Heart left ventricle (tissue), 16 donors: ENCODE data around the gene KCNH5. TPM values are rescaled to one million over a fixed set of nuclear protein-coding genes. Genes with fewer than 3 reads are reported as not detected.
"Not testable (repeated sequence)": the region's sequence is repeated elsewhere in the genome, so short reads cannot be mapped to it uniquely, and the experiment has no call there.

ENCODE experiments used
- ATAC-seq, 4 donors: fragments of 200-7000 bp; cut with Tn5 transposase; one replicate each; pipeline ENCODE4 v1.9.1; 2020 to 2022; ENCODE audit warnings: moderate library complexity in 4 of 4, mild to moderate bottlenecking in 3 of 4, moderate number of reproducible peaks in 1 of 4
- DNase-seq, 5 donors: peaks; one replicate each; pipeline ENCODE4 v3.0.0-alpha.2; 2020
- H3K27ac ChIP-seq, 12 donors: fragments of 200-600 bp; sonication (generic) in 4 of 12; one replicate each; pipeline versions ENCODE4 v1.5.0 to v1.8.0; 2016 to 2022; ENCODE audit warnings: mild to moderate bottlenecking in 2 of 12
- H3K27me3 ChIP-seq, 9 donors: fragments of 200-600 bp; sonication (generic) in 2 of 9; one replicate each; pipeline versions ENCODE4 v1.5.1 to v1.8.0; 2016 to 2022; ENCODE audit warnings: mild to moderate bottlenecking in 3 of 9
- H3K36me3 ChIP-seq, 9 donors: fragments of 200-600 bp; sonication (generic) in 2 of 9; one replicate each; pipeline versions ENCODE4 v1.5.0 to v1.8.0; 2018 to 2022; ENCODE audit warnings: mild to moderate bottlenecking in 2 of 9
- H3K4me1 ChIP-seq, 12 donors: fragments of 200-600 bp; sonication (generic) in 4 of 12; one replicate each; pipeline versions ENCODE4 v1.5.0 to v1.8.0; 2016 to 2022; ENCODE audit warnings: mild to moderate bottlenecking in 3 of 12
- H3K4me3 ChIP-seq, 12 donors: fragments of 200-600 bp; sonication (generic) in 4 of 12; one replicate each; pipeline versions ENCODE4 v1.5.0 to v1.8.0; 2017 to 2022; ENCODE audit warnings: mild to moderate bottlenecking in 9 of 12, moderate library complexity in 4 of 12
- H3K9me3 ChIP-seq, 12 donors: fragments of 200-600 bp; sonication (generic) in 4 of 12; one replicate each; pipeline versions ENCODE4 v1.5.0 to v1.8.0; 2016 to 2022; ENCODE audit warnings: mild to moderate bottlenecking in 1 of 12
- POLR2A ChIP-seq, 2 donors: fragments of 450-650 bp; IDR thresholded peaks; one replicate each; pipeline ENCODE4 v1.6.1; 2017; ENCODE audit warnings: antibody characterized with exemption in 2 of 2, mild to moderate bottlenecking in 2 of 2, moderate library complexity in 2 of 2
- WGBS, 4 donors: extraction: QIAGEN DNeasy Blood & Tissue Kit in 2 of 4; methylation state at CpG; one replicate each; pipeline versions ENCODE4 v1.1.5 to v1.1.7; 2013 to 2018; 5-methylcytosine and 5-hydroxymethylcytosine counted together
- intact Hi-C, 10 donors: fragments of 100-400 bp; cut with DNase I; formaldehyde crosslinking; loops; one replicate each; pipeline versions ENCODE4 v1.11.1 to v1.14.2; 2022
- polyA plus RNA-seq, 2 donors: library from polyadenylated mRNA; stranded (reverse); fragments of 200-250 nt; gene quantifications; one replicate each; pipeline ENCODE4 v1.2.3, GENCODE V29; 2013
- total RNA-seq, 9 donors: library from RNA; depleted of rRNA in 2 of 9; stranded (reverse); fragments of >200 nt in 2 of 9; fragmentation: NEBNext Ultra II Directional in 3 of 9; extraction: Animal tissue kit (Norgen Biotek cat#: 25700) in 3 of 9; gene quantifications; one replicate each; pipeline versions ENCODE4 v1.1.0 to v1.2.4, GENCODE V29; 2016 to 2023
- TF ChIP-seq, protein P1 (sequence below), 12 donors: fragments of 200-600 bp; sonication (generic) in 4 of 12; IDR thresholded peaks; one replicate each; pipeline versions ENCODE4 v1.5.0 to v1.8.0; 2018 to 2022; ENCODE audit warnings: antibody characterized with exemption in 12 of 12, mild to moderate bottlenecking in 5 of 12
- donor health status: ischemic (EF 13 %, LVEDD 7.1; RV severe dilation, severe dysfunction).
- donor health status: healthy with polysubstance abuse.
- donor health status: DM: no; HTN: yes; CAD: no.
- donor health status: DM: no; HTN: no; CAD: no.
- donor health status: ischemic (EF 25% LVEDD 6.9; RV normal size, moderate dysfunction).
- donor health status: ischemic (EF 25% LVEDD 5.7; RV mildly dilated, moderate dysfunction).
- donor health status: healthy.
- donor health status: DM: yes; HTN: yes; CAD: no.
- donor health status: ischemic (EF 35%, LVEDD 5.7; RV mildly dilated, moderate dysfunction).
- donor health status: nonischemic (EF 11% LVEDD 7.7; RV severe dilation, severe dysfunction).
- donor health status: DM: yes; HTN: yes; CAD: no.
- donor health status: PGD.
- donor health status: ischemic (EF 29% LVEDD 5.4; RV normal size, mild dysfunction).
- donor health status: nonischemic (EF 23%, LVEDD 6.1; RV moderate dilation, normal function).

The KCNH5 gene
- total and polyA plus RNA-seq, 11 donors = 0.17 to 0.66 TPM; not detected in 9

DNA sequence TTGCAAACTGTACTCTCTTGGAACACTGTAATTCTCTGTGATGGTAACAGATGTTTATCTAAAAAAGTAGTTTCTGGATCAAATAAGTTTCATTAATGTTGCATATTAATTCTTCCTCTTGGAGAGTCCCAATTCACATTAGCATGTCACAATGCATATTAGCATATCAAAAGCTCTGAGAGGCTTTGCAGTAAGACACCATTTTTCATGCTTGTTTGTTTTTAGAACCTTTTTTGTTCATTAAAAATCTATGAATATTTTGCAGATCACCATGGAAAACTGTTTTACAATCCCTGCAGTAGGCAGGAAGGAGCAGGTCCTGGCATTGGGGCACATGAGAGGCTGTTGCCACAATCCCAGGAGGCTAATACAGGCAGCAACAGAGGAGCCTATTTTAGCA is 180.7 kb downstream of the KCNH5 start:
- H3K36me3 ChIP-seq = no peaks in the 10 kb centered on the region
- H3K27ac ChIP-seq = no peak overlapping the region
- no peak overlapping the region for H3K4me3 ChIP-seq
- no peaks in the 10 kb centered on the region for H3K27me3 ChIP-seq
- intact Hi-C loops = no loop called here
- no peaks in the 10 kb centered on the region for H3K4me1 ChIP-seq
- TF ChIP-seq, protein P1, sequence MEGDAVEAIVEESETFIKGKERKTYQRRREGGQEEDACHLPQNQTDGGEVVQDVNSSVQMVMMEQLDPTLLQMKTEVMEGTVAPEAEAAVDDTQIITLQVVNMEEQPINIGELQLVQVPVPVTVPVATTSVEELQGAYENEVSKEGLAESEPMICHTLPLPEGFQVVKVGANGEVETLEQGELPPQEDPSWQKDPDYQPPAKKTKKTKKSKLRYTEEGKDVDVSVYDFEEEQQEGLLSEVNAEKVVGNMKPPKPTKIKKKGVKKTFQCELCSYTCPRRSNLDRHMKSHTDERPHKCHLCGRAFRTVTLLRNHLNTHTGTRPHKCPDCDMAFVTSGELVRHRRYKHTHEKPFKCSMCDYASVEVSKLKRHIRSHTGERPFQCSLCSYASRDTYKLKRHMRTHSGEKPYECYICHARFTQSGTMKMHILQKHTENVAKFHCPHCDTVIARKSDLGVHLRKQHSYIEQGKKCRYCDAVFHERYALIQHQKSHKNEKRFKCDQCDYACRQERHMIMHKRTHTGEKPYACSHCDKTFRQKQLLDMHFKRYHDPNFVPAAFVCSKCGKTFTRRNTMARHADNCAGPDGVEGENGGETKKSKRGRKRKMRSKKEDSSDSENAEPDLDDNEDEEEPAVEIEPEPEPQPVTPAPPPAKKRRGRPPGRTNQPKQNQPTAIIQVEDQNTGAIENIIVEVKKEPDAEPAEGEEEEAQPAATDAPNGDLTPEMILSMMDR (IDR thresholded peaks at IDR 0.05) = no peak
- TF ChIP-seq POLR2A (IDR thresholded peaks at IDR 0.05) = no peak
- DNase-seq (no peak), ATAC-seq (no peak)
- peaks cover 0 to 3% (median 0%) of the 10 kb centered on the region in 12 donors for H3K9me3 ChIP-seq

DNA sequence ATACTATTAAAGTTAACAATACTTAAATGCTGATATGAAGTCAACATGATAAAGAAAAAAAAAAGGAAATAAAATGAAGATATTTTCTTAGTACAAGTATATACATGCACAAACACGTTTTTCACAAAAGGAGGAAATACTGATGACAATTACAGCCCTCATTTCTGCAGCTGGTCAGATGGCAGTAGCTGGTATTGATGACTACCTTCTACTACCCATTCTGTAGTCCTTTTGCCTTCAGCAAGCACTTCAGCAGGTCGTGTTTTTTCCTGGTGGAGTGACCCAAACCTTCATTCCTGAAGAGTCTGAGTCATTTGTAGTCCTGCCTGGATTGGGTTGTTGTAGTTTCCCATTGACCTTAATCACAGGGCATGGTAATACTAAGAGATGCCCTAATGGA is 187.2 kb downstream of the KCNH5 start:
- intact Hi-C loops, H3K9me3 ChIP-seq, H3K27me3 ChIP-seq, DNase-seq, H3K4me1 ChIP-seq, ATAC-seq, H3K36me3 ChIP-seq, H3K27ac ChIP-seq, H3K4me3 ChIP-seq: not testable (repeated sequence)
- 34 to 43% (median 41%) methylated on average over 2 of the region's 2 CpGs for WGBS, 4 donors

DNA sequence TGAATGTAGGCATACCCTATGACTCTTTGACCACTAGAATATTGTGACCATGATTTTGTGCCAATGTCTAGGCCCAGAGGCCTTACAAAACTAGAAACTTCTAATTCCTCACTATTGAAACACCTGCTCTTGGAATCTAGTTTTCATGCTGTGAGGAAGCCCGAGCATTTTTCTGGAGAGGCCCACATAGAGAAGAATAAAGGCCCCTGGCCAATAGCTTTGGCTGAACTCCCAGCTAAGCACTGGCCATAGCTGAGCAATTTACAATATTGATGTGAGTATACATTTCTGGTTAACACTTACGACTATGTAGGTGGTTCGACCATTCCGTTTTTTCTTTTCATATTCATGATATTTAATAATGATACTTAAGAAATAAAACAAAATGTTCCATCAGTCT is 190.3 kb downstream of the KCNH5 start:
- no peak for ATAC-seq
- Histone ChIP-seq H3K36me3 (no peaks in the 10 kb centered on the region), H3K27ac (no peak overlapping the region), H3K4me1 (no peaks in the 10 kb centered on the region), H3K27me3 (no peaks in the 10 kb centered on the region), H3K9me3 (no peaks in the 10 kb centered on the region), H3K4me3 (no peak overlapping the region)
- no peak for DNase-seq
- no peak for TF ChIP-seq POLR2A (IDR thresholded peaks at IDR 0.05)
- TF ChIP-seq, protein P1 (IDR thresholded peaks at IDR 0.05) = no peak
- intact Hi-C loops = no loop called here
- WGBS, 4 donors = 76 to 88% (median 84%) methylated on average over 4 of the region's 4 CpGs

DNA sequence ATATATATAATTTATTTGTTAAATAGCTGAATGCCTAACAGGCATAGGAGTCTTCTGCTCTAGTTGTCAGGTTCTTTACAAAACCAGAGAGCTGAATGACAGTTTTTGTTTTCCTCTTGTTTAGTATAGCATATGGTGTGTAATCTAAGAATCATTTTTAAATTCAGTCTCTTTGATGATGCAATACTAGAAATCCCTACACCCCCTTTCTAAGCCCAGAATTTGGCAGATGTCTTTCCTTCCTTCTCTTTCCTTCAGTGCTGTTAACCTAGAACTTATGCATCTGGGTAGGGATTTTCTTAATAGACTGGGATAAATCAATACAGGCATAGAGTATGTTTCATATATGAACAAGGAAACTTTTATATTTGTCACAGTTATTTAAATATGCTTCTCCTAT is 198.1 kb downstream of the KCNH5 start:
- Histone ChIP-seq H3K27ac (no peak overlapping the region), H3K36me3 (no peaks in the 10 kb centered on the region), H3K4me1 (no peaks in the 10 kb centered on the region), H3K4me3 (no peak overlapping the region), H3K27me3 (peaks cover 0 to 3% (median 0%) of the 10 kb centered on the region in 9 donors), H3K9me3 (no peaks in the 10 kb centered on the region)
- intact Hi-C loops = no loop called here
- TF ChIP-seq, protein P1 (IDR thresholded peaks at IDR 0.05) = no peak
- TF ChIP-seq POLR2A (IDR thresholded peaks at IDR 0.05) = no peak
- DNase-seq = no peak
- no peak for ATAC-seq

DNA sequence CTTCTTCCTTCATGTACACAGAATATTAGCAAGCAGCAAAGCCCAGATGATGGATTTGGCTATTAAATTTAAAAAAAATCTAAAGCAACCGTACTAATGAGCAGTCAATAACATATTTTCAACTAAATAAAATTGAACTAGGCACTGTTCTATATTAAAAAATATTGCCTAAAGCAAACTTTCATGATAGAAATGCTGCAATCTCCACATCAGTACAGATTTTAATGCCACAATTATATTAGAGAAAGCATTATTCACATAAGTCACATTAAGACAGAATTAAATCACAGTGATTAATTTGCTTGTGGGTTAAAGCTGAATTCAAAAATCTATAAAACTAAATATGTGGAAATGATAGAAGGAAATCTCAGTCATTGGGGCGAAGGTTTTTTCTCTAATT is 200.7 kb downstream of the KCNH5 start:
- intact Hi-C loops = no loop called here
- DNase-seq (no peak), ATAC-seq (no peak)
- TF ChIP-seq, protein P1 (IDR thresholded peaks at IDR 0.05) = no peak
- no peak for TF ChIP-seq POLR2A (IDR thresholded peaks at IDR 0.05)
- Histone ChIP-seq H3K4me1 (no peaks in the 10 kb centered on the region), H3K27ac (no peak overlapping the region), H3K27me3 (peaks cover 0 to 3% (median 0%) of the 10 kb centered on the region in 9 donors), H3K9me3 (no peaks in the 10 kb centered on the region), H3K4me3 (no peak overlapping the region), H3K36me3 (no peaks in the 10 kb centered on the region)
- 72 to 82% (median 78%) methylated on average over 2 of the region's 2 CpGs for WGBS, 4 donors
